Sigmoid colon (tissue), 7 donors: Measurements from ENCODE around the gene MAD1L1. TPM values are rescaled to one million over a fixed set of nuclear protein-coding genes. Genes with fewer than 3 reads are reported as not detected.

Experiments
- DNase-seq: peaks from one replicate; pipeline ENCODE4 v3.0.0-alpha.2; 2019
- H3K27ac ChIP-seq, 4 donors: fragments of 200-600 bp; sonication (generic); one replicate each; pipeline ENCODE4 v1.5.1; 2016 to 2019; ENCODE audit warnings: mild to moderate bottlenecking in 1 of 4
- H3K27me3 ChIP-seq, 3 donors: fragments of 200-600 bp; sonication (generic); one replicate each; pipeline ENCODE4 v1.5.1; 2019; ENCODE audit warnings: mild to moderate bottlenecking in 1 of 3
- H3K36me3 ChIP-seq, 4 donors: fragments of 200-600 bp; sonication (generic); one replicate each; pipeline ENCODE4 v1.5.1; 2016 to 2019
- H3K4me1 ChIP-seq, 4 donors: fragments of 200-600 bp; sonication (generic); one replicate each; pipeline ENCODE4 v1.5.1; 2017 to 2019
- H3K4me3 ChIP-seq, 4 donors: fragments of 200-600 bp; sonication (generic); one replicate each; pipeline ENCODE4 v1.5.1; 2017 to 2019; ENCODE audit warnings: mild to moderate bottlenecking in 2 of 4, moderate library complexity in 1 of 4
- H3K9me3 ChIP-seq, 4 donors: fragments of 200-600 bp in 3 of 4; sonication (generic) in 3 of 4; one replicate each; pipeline versions ENCODE4 v1.5.1 to v1.6.1; 2013 to 2019
- CTCF ChIP-seq, 4 experiments: fragments of 450-650 bp in 3 of 4; fragments of 200-600 bp in 1 of 4; IDR thresholded peaks; one replicate each; pipeline ENCODE4 v1.5.1; 2016 to 2019; ENCODE audit warnings: antibody characterized with exemption in 4 of 4, mild to moderate bottlenecking in 3 of 4, moderate library complexity in 2 of 4
- EP300 ChIP-seq, 4 donors: sonication (generic); formaldehyde crosslinking; IDR thresholded peaks; one replicate each; pipeline ENCODE4 v1.6.1; 2017; ENCODE audit warnings: antibody characterized with exemption in 4 of 4
- POLR2A ChIP-seq, 2 donors: fragments of 450-650 bp; IDR thresholded peaks; one replicate each; pipeline ENCODE4 v1.6.1; 2016; ENCODE audit warnings: antibody characterized with exemption in 2 of 2, mild to moderate bottlenecking in 2 of 2, moderate library complexity in 2 of 2
- POLR2AphosphoS5 ChIP-seq, 4 donors: sonication (generic); formaldehyde crosslinking; IDR thresholded peaks; one replicate each; pipeline ENCODE4 v1.6.1; 2017; ENCODE audit warnings: antibody characterized with exemption in 4 of 4
- WGBS, 2 donors: extraction: QIAGEN DNeasy Blood & Tissue Kit; methylation state at CpG; one replicate each; pipeline ENCODE4 v1.1.7; 2013; 5-methylcytosine and 5-hydroxymethylcytosine counted together
- intact Hi-C: fragments of 100-400 bp; cut with DNase I; formaldehyde crosslinking; loops from one replicate; pipeline ENCODE4 v1.15.1; 2023
- polyA plus RNA-seq, 3 donors: library from polyadenylated mRNA; stranded (reverse); fragments of 200-250 nt; gene quantifications; one replicate each; pipeline ENCODE4 v1.2.3, GENCODE V29; 2013
- total RNA-seq, 4 donors: library from RNA; depleted of rRNA; stranded (reverse); fragments of >200 nt; gene quantifications; one replicate each; pipeline ENCODE4 v1.1.0, GENCODE V29; 2016
- donor health status: healthy with polysubstance abuse.
- donor health status: Bipolar disorder and iron deficiency.
- donor health status: healthy.

The MAD1L1 gene
- total and polyA plus RNA-seq, 7 donors, result 10.2 to 38.4 (median 20.6) TPM

DNA sequence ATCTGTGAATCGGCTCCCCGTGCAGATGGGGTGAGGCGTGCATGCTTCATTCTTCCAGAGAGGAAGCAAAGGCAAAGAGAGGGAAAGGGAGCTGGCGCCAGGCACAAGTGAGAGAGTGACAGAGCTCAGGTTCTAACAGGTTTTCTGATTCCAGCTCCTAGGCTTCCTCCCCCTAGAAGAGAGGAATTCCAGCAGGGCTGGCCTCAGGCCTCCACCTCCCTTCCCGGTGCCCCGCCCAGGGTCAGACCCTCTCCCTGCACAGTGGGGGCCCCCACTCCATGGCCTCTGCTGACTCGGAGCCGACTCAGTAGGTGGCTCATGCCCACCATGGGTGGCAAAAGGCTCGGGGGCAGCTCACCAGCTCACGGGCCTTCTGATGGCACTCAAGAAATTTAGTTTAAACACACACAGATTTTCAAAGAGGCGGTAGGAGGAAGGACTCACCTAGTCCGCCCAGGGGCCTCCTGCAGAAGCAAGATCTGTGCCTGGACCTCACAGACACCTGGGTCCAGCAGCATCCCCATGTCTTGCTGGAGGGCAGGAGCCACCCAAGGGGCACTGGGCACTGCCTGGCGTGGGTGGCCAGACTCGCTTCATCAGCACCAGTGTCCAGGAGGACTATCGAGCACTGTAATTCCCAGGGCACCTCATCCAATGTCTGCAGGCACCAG lies 183.5 kb downstream of the MAD1L1 start:
- peak; percentile 50 for DNase-seq
- Histone ChIP-seq H3K27ac (no peak overlapping the region), H3K4me3 (no peak overlapping the region), H3K9me3 (no peaks in the 10 kb centered on the region), H3K36me3 (peaks cover 0 to 6% (median 0%) of the 10 kb centered on the region in 4 donors), H3K27me3 (no peaks in the 10 kb centered on the region), H3K4me1 (no peaks in the 10 kb centered on the region)
- intact Hi-C loops, result no loop called here
- TF ChIP-seq CTCF (IDR thresholded peaks at IDR 0.05) (no peak), POLR2AphosphoS5 (IDR thresholded peaks at IDR 0.05) (no peak)
- 94% methylated on average over 15 of the region's 15 CpGs for WGBS, 2 donors

- Histone ChIP-seq H3K27ac (no peak overlapping the region), H3K36me3 (peaks cover 0 to 6% (median 0%) of the 10 kb centered on the region in 4 donors), H3K4me3 (no peak overlapping the region), H3K4me1 (no peaks in the 10 kb centered on the region), H3K9me3 (no peaks in the 10 kb centered on the region), H3K27me3 (no peaks in the 10 kb centered on the region)
- DNase-seq, result peak; percentile 54
- TF ChIP-seq CTCF (IDR thresholded peaks at IDR 0.05) (no peak), POLR2AphosphoS5 (IDR thresholded peaks at IDR 0.05) (no peak), POLR2A (IDR thresholded peaks at IDR 0.05) (no peak), EP300 (IDR thresholded peaks at IDR 0.05) (no peak)
- WGBS, 2 donors, result 89 to 93% methylated on average over 11 of the region's 11 CpGs
- intact Hi-C loops, result no loop called here
These were observed 184.2 kb downstream of the MAD1L1 start for GRCh38 chr7:2048531-2048930.

DNA sequence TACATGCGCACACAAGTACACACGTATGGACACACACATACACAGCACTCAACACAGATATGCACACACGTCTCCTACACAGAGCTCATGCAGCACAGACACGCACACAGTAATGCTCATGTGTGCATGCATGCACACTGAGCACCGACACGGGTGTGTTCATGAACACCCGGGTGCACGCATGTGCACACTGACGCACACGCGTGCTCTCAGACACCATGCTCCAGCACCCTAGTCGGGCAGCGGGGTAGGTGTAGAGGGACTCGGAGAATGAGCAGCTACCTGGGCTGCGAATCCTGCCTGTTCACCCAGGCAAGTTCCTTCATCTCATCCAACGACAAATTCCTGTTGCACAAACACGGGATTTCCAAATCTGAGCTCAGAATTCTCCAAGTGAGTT lies 184.7 kb downstream of the MAD1L1 start:
- Histone ChIP-seq H3K9me3 (no peaks in the 10 kb centered on the region), H3K4me3 (no peak overlapping the region), H3K27ac (no peak overlapping the region), H3K36me3 (peaks cover 0 to 2% (median 0%) of the 10 kb centered on the region in 4 donors), H3K4me1 (no peaks in the 10 kb centered on the region), H3K27me3 (no peaks in the 10 kb centered on the region)
- 95% methylated on average over 17 of the region's 17 CpGs for WGBS, 2 donors
- no peak for TF ChIP-seq POLR2A (IDR thresholded peaks at IDR 0.05)
- DNase-seq, result peak; percentile 18
- intact Hi-C loops, result no loop called here

GRCh38 chr7:2046581-2047565 lies 185.9 kb downstream of the MAD1L1 start:
- Histone ChIP-seq H3K27me3 (no peaks in the 10 kb centered on the region), H3K9me3 (no peaks in the 10 kb centered on the region), H3K36me3 (peaks cover 0 to 7% (median 0%) of the 10 kb centered on the region in 4 donors), H3K27ac (no peak overlapping the region), H3K4me1 (no peaks in the 10 kb centered on the region), H3K4me3 (no peak overlapping the region)
- DNase-seq, result peak; percentile 50
- WGBS, 2 donors, result 52 to 73% methylated on average over 30 of the region's 30 CpGs
- intact Hi-C loops, result no loop called here
- TF ChIP-seq POLR2A (IDR thresholded peaks at IDR 0.05), result no peak
- TF ChIP-seq EP300 (IDR thresholded peaks at IDR 0.05), result no peak
- TF ChIP-seq CTCF (IDR thresholded peaks at IDR 0.05), result no peak
- TF ChIP-seq POLR2AphosphoS5 (IDR thresholded peaks at IDR 0.05), result no peak
